Neutrophil (primary cell): ENCODE measurements around the gene NUDC.

Source experiments
- H3K27ac ChIP-seq: fragments of 200-600 bp; sonication (generic); 2 replicates; pipeline ENCODE4 v1.5.1; 2016; ENCODE audit warnings: mild to moderate bottlenecking, moderate library complexity
- H3K27me3 ChIP-seq: fragments of 200-600 bp; sonication (generic); 2 replicates; pipeline ENCODE4 v1.6.0; 2016; ENCODE audit warnings: mild to moderate bottlenecking
- H3K36me3 ChIP-seq: fragments of 200-600 bp; sonication (generic); 2 replicates; pipeline ENCODE4 v1.5.1; 2017
- H3K4me1 ChIP-seq, 2 experiments: fragments of 200-600 bp in 1 of 2; sonication (generic) in 1 of 2; 1 replicate in 1 of 2; 2 replicates in 1 of 2; pipeline versions ENCODE4 v1.5.1 to v1.6.1; 2013 to 2016; ENCODE audit warnings: low read depth in 1 of 2, low read length in 1 of 2, mild to moderate bottlenecking in 1 of 2, moderate library complexity in 1 of 2; ENCODE audit not compliant: control insufficient read depth in 1 of 2, insufficient read depth in 1 of 2
- H3K4me3 ChIP-seq, 2 experiments: fragments of 200-600 bp in 1 of 2; sonication (generic) in 1 of 2; 1 replicate in 1 of 2; 2 replicates in 1 of 2; pipeline ENCODE4 v1.5.1; 2013 to 2016; ENCODE audit warnings: low read depth in 1 of 2, low read length in 1 of 2, mild to moderate bottlenecking in 1 of 2, moderate library complexity in 1 of 2
- H3K9me3 ChIP-seq: fragments of 200-600 bp; sonication (generic); 2 replicates; pipeline ENCODE4 v1.5.1; 2016
- TF ChIP-seq, protein P1 (sequence below): fragments of 200-600 bp; sonication (generic); IDR thresholded peaks from 2 replicates; pipeline ENCODE4 v1.5.1; 2016; ENCODE audit warnings: antibody characterized with exemption

The NUDC gene

DNA sequence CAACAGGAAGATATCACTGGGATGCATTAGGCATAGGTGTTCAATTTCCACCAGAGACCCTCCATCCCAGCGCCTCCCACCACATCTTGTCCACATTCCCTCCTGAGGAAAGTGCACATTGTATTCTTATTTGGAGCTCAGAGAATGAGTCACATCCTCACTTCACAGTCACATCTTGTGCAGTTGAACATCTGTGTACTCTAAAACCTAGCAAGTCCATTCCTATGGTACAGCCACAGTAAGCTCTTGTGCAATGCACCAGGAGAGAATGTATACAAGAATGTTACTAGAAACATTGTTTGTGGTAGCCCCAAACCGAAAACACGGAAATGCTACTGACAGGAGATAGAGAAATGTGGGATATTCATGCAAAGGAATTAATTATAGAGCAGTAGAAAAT, 40.3 kb downstream of the NUDC start:
- H3K27me3 ChIP-seq: peaks cover 92% of the 10 kb centered on the region
- H3K9me3 ChIP-seq: no peaks in the 10 kb centered on the region
- no peak overlapping the region for H3K27ac ChIP-seq
- peaks cover 11 to 13% of the 10 kb centered on the region in 2 experiments for H3K4me1 ChIP-seq
- no peak overlapping the region for H3K4me3 ChIP-seq
- H3K36me3 ChIP-seq: no peaks in the 10 kb centered on the region
- TF ChIP-seq, protein P1, sequence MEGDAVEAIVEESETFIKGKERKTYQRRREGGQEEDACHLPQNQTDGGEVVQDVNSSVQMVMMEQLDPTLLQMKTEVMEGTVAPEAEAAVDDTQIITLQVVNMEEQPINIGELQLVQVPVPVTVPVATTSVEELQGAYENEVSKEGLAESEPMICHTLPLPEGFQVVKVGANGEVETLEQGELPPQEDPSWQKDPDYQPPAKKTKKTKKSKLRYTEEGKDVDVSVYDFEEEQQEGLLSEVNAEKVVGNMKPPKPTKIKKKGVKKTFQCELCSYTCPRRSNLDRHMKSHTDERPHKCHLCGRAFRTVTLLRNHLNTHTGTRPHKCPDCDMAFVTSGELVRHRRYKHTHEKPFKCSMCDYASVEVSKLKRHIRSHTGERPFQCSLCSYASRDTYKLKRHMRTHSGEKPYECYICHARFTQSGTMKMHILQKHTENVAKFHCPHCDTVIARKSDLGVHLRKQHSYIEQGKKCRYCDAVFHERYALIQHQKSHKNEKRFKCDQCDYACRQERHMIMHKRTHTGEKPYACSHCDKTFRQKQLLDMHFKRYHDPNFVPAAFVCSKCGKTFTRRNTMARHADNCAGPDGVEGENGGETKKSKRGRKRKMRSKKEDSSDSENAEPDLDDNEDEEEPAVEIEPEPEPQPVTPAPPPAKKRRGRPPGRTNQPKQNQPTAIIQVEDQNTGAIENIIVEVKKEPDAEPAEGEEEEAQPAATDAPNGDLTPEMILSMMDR: no peak

DNA sequence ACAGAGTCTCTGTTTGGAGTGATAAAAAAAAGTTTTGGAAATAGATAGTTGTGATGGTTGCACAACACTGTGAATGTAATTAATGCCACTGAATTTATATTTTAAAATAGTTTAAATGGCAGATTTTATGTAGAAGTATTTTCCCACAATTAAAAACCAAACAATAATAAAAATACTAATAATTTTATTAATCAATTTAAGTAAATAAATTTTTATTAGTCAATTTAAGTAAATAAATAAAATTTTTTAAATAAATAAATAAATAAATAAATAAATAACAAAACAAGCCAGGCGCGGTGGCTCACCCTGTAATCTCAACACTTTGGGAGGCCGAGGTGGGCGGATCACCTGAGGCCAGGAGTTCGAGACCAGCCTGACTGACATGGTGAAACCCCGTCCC, 43.7 kb downstream of the NUDC start:
- peaks cover 3% of the 10 kb centered on the region in 2 experiments for H3K4me1 ChIP-seq
- no peaks in the 10 kb centered on the region for H3K36me3 ChIP-seq
- no peak overlapping the region for H3K4me3 ChIP-seq
- TF ChIP-seq, protein P1: no peak
- peaks cover 67% of the 10 kb centered on the region for H3K27me3 ChIP-seq
- no peak overlapping the region for H3K27ac ChIP-seq
- no peaks in the 10 kb centered on the region for H3K9me3 ChIP-seq

DNA sequence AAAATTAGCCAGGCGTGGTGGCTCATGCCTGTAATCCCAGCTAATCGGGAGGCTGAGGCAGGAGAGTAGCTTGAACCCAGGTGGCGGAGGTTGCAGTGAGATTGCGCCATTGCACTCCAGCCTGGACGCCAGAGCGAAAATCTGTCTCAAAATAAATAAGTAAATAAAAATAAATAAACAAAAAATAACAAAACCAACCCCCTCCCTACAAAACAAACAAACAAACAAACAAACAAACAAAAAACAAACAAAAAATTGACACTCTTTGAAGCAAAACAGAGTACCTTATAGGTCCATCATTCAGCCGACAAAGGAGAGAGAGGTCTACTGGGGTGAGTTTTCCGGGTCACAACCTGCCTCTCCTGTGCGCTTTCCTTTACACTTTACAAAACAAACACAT, 44.1 kb downstream of the NUDC start:
- Histone ChIP-seq H3K27me3 (peaks cover 63% of the 10 kb centered on the region), H3K4me1 (no peaks in the 10 kb centered on the region), H3K36me3 (no peaks in the 10 kb centered on the region), H3K27ac (no peak overlapping the region), H3K4me3 (no peak overlapping the region), H3K9me3 (no peaks in the 10 kb centered on the region)
- TF ChIP-seq, protein P1: no peak

DNA sequence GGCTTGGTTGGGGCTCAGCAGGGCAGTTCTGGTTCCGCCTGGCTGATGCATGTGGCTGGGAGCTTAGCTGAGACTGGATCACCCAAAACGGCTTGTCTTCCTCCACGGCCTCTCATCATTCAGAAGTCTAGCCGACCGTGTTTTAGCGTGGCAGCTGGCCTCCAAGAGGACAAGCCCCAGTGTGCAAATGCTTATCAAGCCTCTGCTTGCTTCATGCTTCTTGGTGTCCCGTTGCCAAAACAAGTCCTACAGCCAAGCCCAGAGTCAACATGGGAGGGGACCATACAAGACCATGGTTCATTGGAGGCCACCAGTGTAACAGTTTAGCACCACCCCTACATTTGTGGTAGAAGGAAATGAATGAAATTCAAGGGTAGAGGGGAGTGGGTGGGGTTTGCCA, 49.3 kb downstream of the NUDC start:
- TF ChIP-seq, protein P1: no peak
- peaks cover 29% of the 10 kb centered on the region for H3K27me3 ChIP-seq
- no peaks in the 10 kb centered on the region for H3K4me1 ChIP-seq
- no peaks in the 10 kb centered on the region for H3K9me3 ChIP-seq
- H3K4me3 ChIP-seq: no peak overlapping the region
- H3K36me3 ChIP-seq: no peaks in the 10 kb centered on the region
- no peak overlapping the region for H3K27ac ChIP-seq

DNA sequence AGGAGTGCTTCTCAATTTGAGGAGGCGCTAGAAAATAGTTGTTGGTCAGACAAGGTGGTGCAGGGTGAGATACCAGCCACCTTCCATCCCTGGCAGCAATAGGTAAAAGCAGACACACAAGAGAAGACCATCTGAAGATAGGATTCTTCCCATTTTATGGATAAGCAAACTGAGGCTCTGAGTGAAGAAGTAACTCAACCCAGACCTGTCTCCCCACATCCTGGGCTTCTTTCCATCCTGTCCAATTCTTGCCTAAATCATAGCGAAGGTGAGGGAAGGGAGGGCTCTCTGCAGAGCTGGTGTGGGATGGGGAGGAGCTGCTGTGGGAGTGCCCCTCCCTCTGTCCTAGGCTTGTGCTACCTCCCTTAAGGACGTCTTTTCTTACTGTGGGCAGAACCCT, 50.0 kb downstream of the NUDC start:
- H3K36me3 ChIP-seq: no peaks in the 10 kb centered on the region
- H3K27me3 ChIP-seq: peaks cover 22% of the 10 kb centered on the region
- no peaks in the 10 kb centered on the region for H3K4me1 ChIP-seq
- TF ChIP-seq, protein P1: no peak
- no peaks in the 10 kb centered on the region for H3K9me3 ChIP-seq
- no peak overlapping the region for H3K4me3 ChIP-seq
- H3K27ac ChIP-seq: no peak overlapping the region

DNA sequence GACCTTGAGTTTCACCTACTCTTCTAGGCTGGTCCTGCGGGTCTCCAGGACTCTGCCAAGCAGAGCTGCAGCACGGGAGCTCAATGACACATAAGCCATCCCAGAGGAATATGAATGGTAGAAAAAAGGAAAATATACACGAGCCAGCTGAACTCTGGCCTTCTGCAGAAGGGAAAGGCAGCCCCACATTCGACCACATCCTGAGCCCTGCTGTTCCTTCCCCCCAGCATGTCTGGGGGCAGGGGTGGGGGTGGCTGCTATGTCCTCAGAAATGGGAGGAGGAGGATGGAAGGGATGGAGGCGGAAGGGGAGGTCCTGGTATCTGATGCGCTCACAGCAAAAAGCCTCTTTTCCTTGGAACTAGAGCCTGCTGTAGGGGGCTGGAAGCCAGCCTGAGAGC, 50.8 kb downstream of the NUDC start:
- Histone ChIP-seq H3K4me3 (no peak overlapping the region), H3K27me3 (peaks cover 15% of the 10 kb centered on the region), H3K27ac (no peak overlapping the region), H3K9me3 (no peaks in the 10 kb centered on the region), H3K36me3 (no peaks in the 10 kb centered on the region), H3K4me1 (no peaks in the 10 kb centered on the region)
- TF ChIP-seq, protein P1: no peak
